ENCODE data around the gene SMIM20. TPM values are rescaled to one million over a fixed set of nuclear protein-coding genes. Genes with fewer than 3 reads are reported as not detected.
A peak's percentile ranks its signal among the peaks of the same experiment; 100 is the strongest.

SMIM20 gene
- total and polyA plus RNA-seq, 11 donors = 27.4 to 50.8 (median 40.3) TPM

GRCh38 chr4:25970691-25971432 lies 56.8 kb downstream of the SMIM20 start:
- H3K27ac ChIP-seq = peak overlapping the region in 6 of 12 donors; percentile 5 to 79 (median 30)
- H3K36me3 ChIP-seq = no peaks in the 10 kb centered on the region
- H3K9me3 ChIP-seq = no peaks in the 10 kb centered on the region
- H3K4me3 ChIP-seq = no peak overlapping the region
- ATAC-seq (peak; percentile 8 to 55 (median 43)), DNase-seq (peak in 1 of 5 donors; percentile 39)
- intact Hi-C loops (cut with DNase I) = no loop called here
- H3K27me3 ChIP-seq = no peaks in the 10 kb centered on the region
- H3K4me1 ChIP-seq = peaks cover 0 to 50% (median 14%) of the 10 kb centered on the region in 12 donors
- TF ChIP-seq POLR2A (IDR thresholded peaks at IDR 0.05) = no peak
- no peak for TF ChIP-seq CTCF (IDR thresholded peaks at IDR 0.05)
- 67 to 72% (median 69%) methylated on average over 5 to 6 of the region's 6 CpGs for WGBS, 4 donors

- Histone ChIP-seq H3K27ac (peak overlapping the region in 1 of 12 donors; percentile 52), H3K4me3 (no peak overlapping the region), H3K36me3 (no peaks in the 10 kb centered on the region), H3K9me3 (no peaks in the 10 kb centered on the region), H3K4me1 (peaks cover 0 to 50% (median 14%) of the 10 kb centered on the region in 12 donors), H3K27me3 (no peaks in the 10 kb centered on the region)
- ATAC-seq (no peak), DNase-seq (no peak)
- WGBS, 4 donors = 93 to 98% (median 95%) methylated on average over 4 of the region's 4 CpGs
- intact Hi-C loops (cut with DNase I) = no loop called here
- TF ChIP-seq POLR2A (IDR thresholded peaks at IDR 0.05) = no peak
- TF ChIP-seq CTCF (IDR thresholded peaks at IDR 0.05) = no peak
Measured at GRCh38 chr4:25972366-25972765, 58.3 kb downstream of the SMIM20 start.

- H3K27me3 ChIP-seq = no peaks in the 10 kb centered on the region
- H3K4me1 ChIP-seq = peaks cover 0 to 47% (median 14%) of the 10 kb centered on the region in 12 donors
- WGBS, 4 donors = 52 to 65% (median 58%) methylated on average over 8 of the region's 8 CpGs
- H3K9me3 ChIP-seq = no peaks in the 10 kb centered on the region
- ATAC-seq (peak in 1 of 4 donors; percentile 31), DNase-seq (no peak)
- no peak overlapping the region for H3K4me3 ChIP-seq
- H3K27ac ChIP-seq = peak overlapping the region in 4 of 12 donors; percentile 18 to 52 (median 31)
- TF ChIP-seq POLR2A (IDR thresholded peaks at IDR 0.05) (no peak), CTCF (IDR thresholded peaks at IDR 0.05) (no peak)
- no peaks in the 10 kb centered on the region for H3K36me3 ChIP-seq
- intact Hi-C loops (cut with DNase I) = no loop called here
Measured at GRCh38 chr4:25972984-25973745, 59.1 kb downstream of the SMIM20 start.

DNA sequence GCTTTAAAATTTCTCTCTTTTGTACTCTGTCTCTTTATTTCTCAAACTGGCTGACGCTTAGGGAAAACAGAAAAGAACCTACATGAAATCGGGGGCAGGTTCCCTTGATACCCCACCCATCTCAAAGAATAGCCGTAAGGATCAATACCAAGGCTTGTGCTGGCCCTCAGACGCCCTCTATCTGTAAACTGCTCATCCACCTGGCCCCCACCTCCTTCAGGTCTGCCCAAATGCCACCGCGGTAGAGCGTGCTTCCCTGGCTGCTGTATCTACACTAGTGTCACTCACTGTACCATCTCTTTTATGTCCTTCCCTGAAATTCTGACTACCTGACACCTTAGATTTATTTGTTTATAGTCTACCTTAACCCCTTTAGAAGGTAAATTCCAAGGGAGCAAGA lies 62.8 kb downstream of the SMIM20 start:
- Histone ChIP-seq H3K9me3 (no peaks in the 10 kb centered on the region), H3K27me3 (no peaks in the 10 kb centered on the region), H3K4me1 (peaks cover 0 to 13% (median 8%) of the 10 kb centered on the region in 12 donors), H3K36me3 (no peaks in the 10 kb centered on the region), H3K27ac (no peak overlapping the region), H3K4me3 (no peak overlapping the region)
- no peak for DNase-seq
- 69 to 89% (median 81%) methylated on average over 7 of the region's 7 CpGs for WGBS, 4 donors
- no peak for ATAC-seq
- intact Hi-C loops (cut with DNase I) = loop anchor here in 1 of 10 donors (1.0 kb wide), 1 partner anchor 18 kb away; no protein-coding TSS in a partner anchor
- TF ChIP-seq CTCF (IDR thresholded peaks at IDR 0.05) = no peak
- no peak for TF ChIP-seq POLR2A (IDR thresholded peaks at IDR 0.05)
